Measurements from ENCODE around the gene CHKA.

CHKA gene

DNA sequence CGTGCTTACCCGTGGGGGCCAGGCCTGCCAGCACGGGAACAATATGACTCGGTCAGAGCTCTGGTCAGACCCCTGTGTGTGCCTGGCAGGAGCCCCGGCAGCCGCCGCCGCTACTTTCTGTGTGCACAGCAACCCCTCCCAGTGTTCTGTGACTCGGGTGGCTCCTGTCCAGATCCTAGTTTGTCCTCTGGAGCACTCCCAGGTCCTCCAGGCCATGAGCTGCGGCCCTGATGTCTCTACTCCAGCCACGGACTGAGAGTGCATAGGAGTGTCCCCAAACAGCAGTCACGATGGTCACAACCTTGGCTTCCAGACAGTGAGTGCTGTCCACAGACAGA, 87.5 kb downstream of the CHKA start:
- DNase-seq (ENCODE audit: low read depth in 2 of 2): no peak

DNA sequence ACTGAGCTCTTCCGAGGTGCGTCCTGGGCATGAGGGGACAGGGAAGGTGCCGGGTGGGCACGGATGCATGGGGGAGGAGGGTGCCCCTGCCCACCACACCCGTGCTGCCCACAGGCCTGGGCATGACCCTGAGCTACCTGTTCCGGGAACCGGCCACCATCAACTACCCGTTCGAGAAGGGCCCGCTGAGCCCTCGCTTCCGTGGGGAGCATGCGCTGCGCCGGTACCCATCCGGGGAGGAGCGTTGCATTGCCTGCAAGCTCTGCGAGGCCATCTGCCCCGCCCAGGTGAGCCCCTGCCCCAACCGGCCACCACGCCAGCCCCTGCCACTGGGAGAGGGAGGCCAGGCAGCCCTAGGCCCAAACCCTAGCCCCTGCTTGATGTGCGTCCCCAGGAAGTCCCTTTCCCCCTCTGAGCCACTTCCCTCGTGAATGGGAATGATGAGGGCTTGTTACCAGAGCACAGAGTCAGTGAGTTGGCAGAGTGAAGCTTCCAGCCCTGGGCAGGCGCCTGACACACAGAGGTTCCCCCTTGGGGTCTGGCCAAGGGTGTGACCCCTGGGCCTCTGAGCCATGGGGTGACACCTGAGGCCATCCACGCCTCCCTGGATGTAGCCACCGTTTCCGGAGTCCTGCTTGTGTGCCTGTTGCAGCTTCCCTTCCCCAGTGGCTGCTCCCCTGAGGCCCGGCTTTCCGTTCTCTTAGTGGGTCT, 88.0 kb downstream of the CHKA start:
- no peak for DNase-seq (ENCODE audit: low read depth in 2 of 2)

DNA sequence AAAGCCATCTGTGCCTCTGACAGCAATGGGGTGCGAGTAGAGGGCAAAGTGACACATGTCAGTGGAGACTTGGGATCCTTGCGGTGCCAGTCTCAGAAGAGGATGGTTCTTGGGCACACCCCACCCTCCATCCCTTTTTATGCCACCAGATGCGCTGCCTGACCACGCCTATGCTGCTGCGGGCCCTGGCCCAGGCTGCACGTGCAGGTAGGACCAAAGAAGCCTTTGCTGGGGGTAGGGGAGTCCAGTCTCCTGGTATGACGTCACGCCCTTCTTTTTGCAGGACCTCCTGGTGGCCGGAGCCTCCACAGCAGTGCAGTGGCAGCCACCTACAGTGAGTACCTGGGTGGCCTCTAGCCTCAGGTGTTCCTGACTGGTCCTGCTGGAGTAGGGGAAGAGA, 89.2 kb downstream of the CHKA start:
- no peak for DNase-seq (ENCODE audit: low read depth in 2 of 2)

GRCh38 chr11:68031144-68031464, 90.1 kb downstream of the CHKA start:
- no peak for DNase-seq (ENCODE audit: low read depth in 2 of 2)

DNA sequence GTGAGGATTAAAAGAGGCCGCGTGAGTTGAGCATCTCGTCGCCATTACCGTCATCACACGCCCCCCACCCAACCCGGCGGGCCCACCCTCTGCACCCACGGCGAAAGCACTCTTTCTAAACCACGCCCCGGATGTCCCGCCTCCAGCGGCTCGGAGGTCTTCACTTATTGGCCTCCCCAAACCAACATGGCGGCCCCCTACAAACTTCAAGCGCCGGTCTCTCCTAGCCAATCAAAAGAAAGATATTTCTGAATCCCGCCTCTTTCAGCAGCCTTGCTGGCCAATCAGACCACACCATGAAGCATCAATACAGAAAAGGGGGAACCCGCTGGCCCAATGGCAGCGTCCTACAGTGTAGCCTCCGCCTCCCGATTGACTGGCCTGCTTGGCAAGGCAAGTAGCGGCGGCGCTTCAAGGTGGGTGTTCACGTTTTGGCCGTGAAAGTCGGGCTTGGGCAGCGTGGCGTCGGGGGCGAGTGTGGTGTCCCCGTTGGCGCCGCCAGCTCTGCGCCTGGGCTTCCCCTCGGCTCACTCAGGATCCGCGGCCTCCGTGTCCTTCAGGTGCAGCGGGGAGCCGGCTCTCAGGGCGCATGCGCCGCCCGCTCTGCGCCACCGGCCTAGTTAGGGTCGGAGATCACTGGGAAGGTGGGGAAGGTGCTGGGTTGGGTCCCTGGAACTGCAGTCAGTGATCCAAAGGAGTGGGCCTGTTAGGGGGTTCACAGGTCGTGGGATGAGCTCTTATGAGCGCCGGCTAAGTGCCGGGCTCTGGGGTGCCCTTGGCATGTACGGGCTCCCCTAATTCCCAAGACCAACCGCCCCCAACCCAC, 90.7 kb downstream of the CHKA start, which contains the start of gene NDUFS8:
TSS of gene NDUFS8 (plus strand) at position 364 of the 826 bp plus-strand sequence. CDS start 1,471 bp downstream, outside the sequence.
- peak; percentile 88 to 93 for DNase-seq (ENCODE audit: low read depth in 2 of 2)

DNA sequence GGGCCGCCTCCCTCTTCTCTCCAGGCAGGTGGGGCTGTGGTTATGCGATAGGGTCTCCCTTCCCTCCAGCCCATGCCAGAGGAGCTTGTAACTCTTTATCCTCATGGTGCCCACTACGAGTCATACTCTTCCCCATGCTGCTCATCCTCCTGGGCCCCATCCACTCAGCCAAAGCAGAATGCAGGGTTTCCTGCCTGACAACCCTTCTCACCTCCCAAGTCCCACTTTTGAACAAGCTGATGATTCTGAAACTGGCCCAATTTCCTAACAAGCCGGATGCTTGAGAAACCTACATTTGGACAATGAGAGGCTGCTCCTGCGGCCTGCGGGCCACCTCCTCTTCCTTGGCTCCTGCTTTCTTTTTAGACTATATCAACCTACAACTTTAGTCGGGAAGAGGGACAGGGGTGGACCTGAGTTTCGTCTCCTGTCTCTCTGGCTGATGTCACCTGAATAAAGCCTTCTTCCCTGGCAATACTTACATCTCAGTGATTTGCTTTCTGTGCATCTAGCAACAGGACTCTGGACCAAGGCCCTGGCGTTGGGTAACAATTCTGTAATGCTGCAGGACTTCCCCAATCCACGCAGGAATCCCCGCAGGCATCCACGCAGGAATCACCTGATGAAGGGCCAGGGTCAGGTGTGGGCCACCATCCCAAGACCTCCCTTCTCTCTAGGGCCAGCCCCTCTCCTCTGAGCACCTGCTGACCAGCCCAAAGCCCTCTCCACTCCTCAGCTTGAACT, 92.2 kb downstream of the CHKA start:
- no peak for DNase-seq (ENCODE audit: low read depth in 2 of 2)

GRCh38 chr11:68027667-68028066, 93.5 kb downstream of the CHKA start:
- DNase-seq (ENCODE audit: low read depth in 2 of 2): no peak

DNA sequence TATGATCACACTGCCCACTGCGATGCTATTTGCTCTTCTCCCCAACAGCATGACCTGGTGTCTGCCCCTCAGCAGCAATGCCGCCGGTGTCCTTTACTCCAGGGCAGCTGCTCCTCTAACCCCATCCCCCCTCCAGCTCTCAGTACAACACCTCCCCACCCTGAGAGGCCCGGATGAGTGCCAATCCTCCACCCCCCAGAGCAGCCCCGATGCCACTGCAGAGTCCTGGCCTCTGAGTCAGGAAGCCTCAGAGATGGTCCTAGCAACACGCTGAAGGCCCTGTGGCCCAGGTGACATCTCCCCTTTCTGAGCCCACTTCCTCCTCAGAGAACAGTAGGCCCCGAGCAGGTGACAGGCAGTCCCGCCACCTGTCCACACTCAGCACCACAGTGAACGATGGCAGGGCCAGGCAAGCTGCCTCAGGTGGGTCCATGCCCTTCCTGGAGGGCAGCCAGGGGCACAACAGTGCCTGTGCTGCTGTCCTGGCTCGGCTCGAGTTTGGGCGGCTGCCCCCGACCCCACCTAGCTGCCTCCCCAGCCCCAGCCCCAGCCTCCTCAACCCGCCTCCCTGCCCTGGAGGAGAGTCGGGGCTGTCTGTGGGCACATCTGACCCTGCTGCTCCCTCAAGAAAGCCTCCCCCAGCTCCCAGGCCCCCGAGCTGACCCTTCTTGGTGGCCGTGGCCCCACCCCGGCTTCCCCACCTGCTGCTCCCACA, 94.6 kb downstream of the CHKA start:
- no peak for DNase-seq (ENCODE audit: low read depth in 2 of 2)

- no peak for DNase-seq (ENCODE audit: low read depth in 2 of 2)
These were observed 96.1 kb downstream of the CHKA start for GRCh38 chr11:68025047-68025446.

DNA sequence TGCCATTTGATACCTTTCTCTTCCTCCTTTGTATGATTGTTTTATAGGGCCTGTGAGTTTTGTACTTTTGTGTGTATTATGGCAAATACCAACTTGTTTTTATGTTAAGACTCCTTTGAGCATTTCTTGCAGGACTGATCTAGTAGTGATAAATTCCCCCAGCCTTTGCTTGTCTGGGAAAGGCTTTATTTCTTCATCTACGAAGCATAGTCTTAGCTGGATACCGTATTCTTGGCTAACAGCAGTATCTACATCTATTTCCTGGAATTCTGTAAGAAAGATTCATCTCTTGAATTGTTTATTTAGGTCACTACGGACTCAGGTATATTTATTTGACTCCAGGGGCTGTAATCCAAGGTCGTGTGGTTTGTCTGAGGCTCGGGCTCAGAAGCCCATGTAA, 96.7 kb downstream of the CHKA start:
- DNase-seq (ENCODE audit: low read depth in 2 of 2): no peak

GRCh38 chr11:68022531-68022930, 98.7 kb downstream of the CHKA start:
- DNase-seq (ENCODE audit: low read depth in 2 of 2): no peak

DNA sequence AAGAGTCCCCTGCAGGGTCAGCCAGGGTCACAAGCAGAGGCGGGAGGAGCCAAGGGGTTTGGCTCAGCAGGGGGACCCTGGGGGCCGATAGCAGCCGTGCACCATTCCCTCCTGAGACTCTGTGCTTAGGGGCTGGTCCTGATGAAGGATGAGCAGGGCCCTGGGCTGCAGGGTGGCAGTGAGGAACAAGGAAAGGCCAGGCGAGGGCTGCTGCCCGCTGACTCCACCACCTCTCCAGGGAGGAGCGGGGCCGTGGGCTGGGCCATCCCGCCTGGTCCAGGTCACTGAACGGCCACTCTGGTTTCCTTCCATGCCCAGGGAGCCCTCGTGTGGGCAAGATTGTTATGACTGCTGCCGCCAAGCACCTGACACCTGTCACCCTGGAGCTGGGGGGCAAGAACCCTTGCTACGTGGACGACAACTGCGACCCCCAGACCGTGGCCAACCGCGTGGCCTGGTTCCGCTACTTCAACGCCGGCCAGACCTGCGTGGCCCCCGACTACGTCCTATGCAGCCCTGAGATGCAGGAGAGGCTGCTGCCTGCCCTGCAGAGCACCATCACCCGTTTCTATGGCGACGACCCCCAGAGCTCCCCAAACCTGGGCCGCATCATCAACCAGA, 99.9 kb downstream of the CHKA start:
- DNase-seq (ENCODE audit: low read depth in 2 of 2): no peak

DNA sequence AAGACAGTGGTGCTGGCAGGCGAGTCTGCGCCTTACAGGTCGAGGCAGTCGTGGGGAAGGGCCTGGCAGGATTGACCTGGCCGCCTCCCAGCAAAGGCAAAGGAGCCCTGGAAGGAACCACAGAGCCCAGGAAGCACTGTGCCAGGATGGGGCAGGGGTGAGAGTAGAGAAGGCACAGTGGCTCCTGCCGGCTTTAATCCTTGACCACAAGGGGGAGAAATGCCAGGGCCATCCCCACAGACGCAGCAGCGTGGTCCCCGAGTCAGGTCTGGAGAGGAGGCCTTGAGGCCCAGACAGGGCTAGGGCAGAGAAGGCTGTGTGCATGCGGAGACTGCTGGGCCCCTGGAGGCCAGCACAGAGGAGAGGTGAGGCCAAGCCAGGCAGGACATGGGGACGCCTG, 100.6 kb downstream of the CHKA start:
- no peak for DNase-seq (ENCODE audit: low read depth in 2 of 2)

GRCh38 chr11:68019486-68019885, 101.7 kb downstream of the CHKA start:
- no peak for DNase-seq (ENCODE audit: low read depth in 2 of 2)

GRCh38 chr11:68018730-68019190, 102.4 kb downstream of the CHKA start:
- no peak for DNase-seq (ENCODE audit: low read depth in 2 of 2)

GRCh38 chr11:68017980-68018729, 103.0 kb downstream of the CHKA start:
- no peak for DNase-seq (ENCODE audit: low read depth in 2 of 2)

DNA sequence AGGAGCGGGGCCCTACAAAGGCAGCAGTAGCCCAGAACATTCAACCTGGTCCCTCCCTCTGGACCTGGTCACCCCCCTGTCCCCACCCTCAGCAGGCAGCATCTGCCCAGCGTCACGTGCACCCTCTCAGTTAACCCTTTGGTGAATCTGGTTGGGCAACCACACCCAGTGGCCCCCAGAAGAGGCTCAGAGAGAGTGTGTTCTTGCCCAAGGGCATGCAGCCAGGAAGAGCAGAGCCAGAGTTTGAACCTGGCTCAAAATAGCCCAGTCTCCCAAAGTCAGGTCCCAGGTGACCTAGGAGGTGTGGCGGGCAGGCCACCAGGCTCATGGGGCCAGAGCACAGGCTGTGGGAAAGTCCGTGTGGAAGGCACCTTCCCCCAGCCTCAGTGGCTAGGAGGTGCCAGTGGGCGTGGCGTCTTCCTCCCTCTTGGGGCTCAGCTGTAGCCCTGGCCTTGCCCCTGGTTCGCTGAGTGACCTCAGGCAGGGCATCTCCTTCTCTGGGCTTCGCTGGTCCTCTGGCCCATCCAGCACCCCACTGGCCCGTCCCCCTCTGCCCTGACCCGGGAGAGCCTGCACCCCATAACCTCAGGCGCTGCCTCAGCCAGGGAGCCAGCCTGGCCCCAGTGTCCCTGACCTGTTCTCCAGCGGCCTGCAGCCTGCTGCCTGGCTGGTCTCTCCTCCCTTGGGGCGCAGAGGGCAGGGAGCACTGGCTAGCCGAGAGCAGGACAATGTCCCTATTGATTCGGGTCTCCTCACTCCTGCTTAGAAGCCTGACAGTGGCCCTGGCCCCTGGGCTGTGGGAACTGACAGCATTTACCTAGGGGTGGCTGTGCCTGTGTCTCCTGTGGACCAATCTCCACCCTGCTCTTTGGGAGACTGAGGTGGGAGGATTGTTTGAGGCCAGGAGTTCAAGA, 104.0 kb downstream of the CHKA start:
- no peak for DNase-seq (ENCODE audit: low read depth in 2 of 2)

DNA sequence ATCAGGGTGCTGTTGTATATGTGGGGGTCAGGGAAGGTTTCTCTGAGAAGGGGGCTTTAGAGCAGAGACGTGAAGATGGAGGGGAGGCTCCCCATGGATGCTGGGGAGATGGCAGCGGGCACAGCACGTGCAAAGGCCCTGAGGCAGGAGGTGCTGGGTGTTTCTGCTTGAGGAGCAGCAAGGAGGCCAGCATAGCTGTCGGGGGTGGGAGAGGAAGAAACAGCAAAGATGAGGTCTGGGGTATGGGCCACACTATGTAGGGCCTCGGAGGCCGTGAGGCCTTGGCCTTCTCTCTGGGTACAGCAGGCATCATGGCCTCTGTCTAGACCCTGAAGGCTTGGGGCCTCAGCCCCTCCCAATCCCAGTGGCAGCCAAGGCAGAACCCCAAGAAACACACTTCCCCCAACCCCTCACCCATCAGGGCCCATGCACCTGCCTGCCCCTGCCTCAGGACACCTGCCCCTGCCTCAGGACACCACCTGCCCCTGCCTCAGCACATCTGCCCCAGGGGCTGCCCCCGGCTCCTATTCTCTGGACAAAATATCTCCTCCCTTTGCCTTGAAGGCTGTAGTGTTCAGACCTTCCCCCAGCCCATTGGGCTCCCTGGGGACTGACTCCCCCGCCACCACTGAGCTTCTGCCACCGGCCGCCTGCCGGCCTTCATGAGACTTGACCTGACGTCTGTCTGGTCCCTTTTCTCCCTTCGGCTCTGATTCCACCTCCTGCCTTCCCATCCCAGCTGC, 104.9 kb downstream of the CHKA start:
- no peak for DNase-seq (ENCODE audit: low read depth in 2 of 2)

DNA sequence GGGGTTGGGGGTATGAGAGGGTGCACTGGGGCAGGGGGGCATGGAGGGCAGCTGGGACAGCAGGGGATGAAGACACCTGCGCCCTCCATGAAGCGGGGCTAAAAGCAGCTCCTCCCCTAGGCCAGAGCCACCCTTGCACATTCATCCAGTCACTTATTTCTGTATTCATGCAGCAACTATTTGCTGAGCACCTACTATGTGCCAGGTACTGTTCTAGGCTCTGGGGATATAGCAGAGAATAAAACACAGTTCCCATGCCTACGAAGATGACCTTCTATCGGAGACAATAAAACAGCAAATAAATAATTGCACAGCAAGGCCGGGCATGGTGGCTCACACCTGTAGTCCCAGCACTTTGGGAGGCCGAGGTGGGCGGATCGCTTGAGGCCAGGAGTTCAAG, 105.7 kb downstream of the CHKA start:
- DNase-seq (ENCODE audit: low read depth in 2 of 2): no peak

Data from stimulated activated CD8-positive, alpha-beta memory T cell treated with anti-CD3 and anti-CD28 coated beads, Interleukin-15, amount 100 ng/mL, for 48 hours (primary cell).